ENCODE measurements around the gene SGMS1. TPM values are rescaled to one million over a fixed set of nuclear protein-coding genes. Genes with fewer than 3 reads are reported as not detected.

The SGMS1 gene
- total RNA-seq, 2 donors from 2014 or later, result 67.0 to 68.2 TPM

GRCh38 chr10:50624866-50625501 lies 1.2 kb upstream of the SGMS1 start:
- peak overlapping the region; percentile 80 to 81 for H3K4me3 ChIP-seq
- no peaks in the 10 kb centered on the region for H3K9me3 ChIP-seq
- no peak for TF ChIP-seq POLR2A (IDR thresholded peaks at IDR 0.05)
- TF ChIP-seq POLR2AphosphoS5 (IDR thresholded peaks at IDR 0.05), result peak; percentile 32
- peak; percentile 38 to 76 (median 64) for TF ChIP-seq CTCF (IDR thresholded peaks at IDR 0.05)
- under 1% methylated on average over 22 of the region's 58 CpGs for WGBS
- peaks cover 8% of the 10 kb centered on the region for H3K4me1 ChIP-seq (replicated peaks)
- no peaks in the 10 kb centered on the region for H3K36me3 ChIP-seq
- H3K27me3 ChIP-seq (replicated peaks; ENCODE audit: insufficient read depth), result no peaks in the 10 kb centered on the region
- peak; percentile 74 for DNase-seq (ENCODE audit: low spot score)
- intact Hi-C loops (cut with DNase I), result loop anchor here (2.0 to 5.0 kb wide), 2 partner anchors 63 to 202 kb away; no protein-coding TSS in a partner anchor
- peak overlapping the region; percentile 99 for H3K27ac ChIP-seq

GRCh38 chr10:50624413-50624865 lies 683 bp upstream of the SGMS1 start:
- Histone ChIP-seq H3K27ac (peak overlapping the region; percentile 99), H3K36me3 (no peaks in the 10 kb centered on the region), H3K4me3 (peak overlapping the region; percentile 80 to 81), H3K27me3 (replicated peaks; ENCODE audit: insufficient read depth) (no peaks in the 10 kb centered on the region), H3K9me3 (no peaks in the 10 kb centered on the region), H3K4me1 (replicated peaks) (peaks cover 13% of the 10 kb centered on the region)
- peak; percentile 92 for DNase-seq (ENCODE audit: low spot score)
- 1% methylated on average over 45 of the region's 46 CpGs for WGBS
- TF ChIP-seq CTCF (IDR thresholded peaks at IDR 0.05), result peak in 1 of 4 experiments; percentile 22
- peak; percentile 85 for TF ChIP-seq POLR2AphosphoS5 (IDR thresholded peaks at IDR 0.05)
- TF ChIP-seq POLR2A (IDR thresholded peaks at IDR 0.05), result peak; percentile 53
- intact Hi-C loops (cut with DNase I), result loop anchor here (2.0 to 5.0 kb wide), 2 partner anchors 62 to 202 kb away; no protein-coding TSS in a partner anchor

- TF ChIP-seq POLR2AphosphoS5 (IDR thresholded peaks at IDR 0.05), result no peak
- TF ChIP-seq CTCF (IDR thresholded peaks at IDR 0.05), result no peak
- no peak for TF ChIP-seq POLR2A (IDR thresholded peaks at IDR 0.05)
- WGBS, result under 1% methylated on average over 46 of the region's 88 CpGs
- H3K27ac ChIP-seq, result peak overlapping the region; percentile 99
- intact Hi-C loops (cut with DNase I), result loop anchor here (5.0 kb wide), 1 partner anchor 61 kb away; no protein-coding TSS in a partner anchor
- H3K4me3 ChIP-seq, result peak overlapping the region; percentile 80 to 81
- peak; percentile 46 for DNase-seq (ENCODE audit: low spot score)
- no peaks in the 10 kb centered on the region for H3K36me3 ChIP-seq
- H3K4me1 ChIP-seq (replicated peaks), result peaks cover 16% of the 10 kb centered on the region
- H3K27me3 ChIP-seq (replicated peaks; ENCODE audit: insufficient read depth), result no peaks in the 10 kb centered on the region
- no peaks in the 10 kb centered on the region for H3K9me3 ChIP-seq
Observed at GRCh38 chr10:50622706-50623662, 772 bp downstream of the SGMS1 start.

GRCh38 chr10:50621968-50622705 lies 1.6 kb downstream of the SGMS1 start:
- peaks cover 16% of the 10 kb centered on the region for H3K4me1 ChIP-seq (replicated peaks)
- no peaks in the 10 kb centered on the region for H3K9me3 ChIP-seq
- under 1% methylated on average over 21 of the region's 21 CpGs for WGBS
- H3K36me3 ChIP-seq, result no peaks in the 10 kb centered on the region
- intact Hi-C loops (cut with DNase I), result loop anchor here (5.0 kb wide), 1 partner anchor 60 kb away; no protein-coding TSS in a partner anchor
- DNase-seq (ENCODE audit: low spot score), result peak; percentile 99
- TF ChIP-seq POLR2AphosphoS5 (IDR thresholded peaks at IDR 0.05) (peak; percentile 83), POLR2A (IDR thresholded peaks at IDR 0.05) (peak; percentile 46), CTCF (IDR thresholded peaks at IDR 0.05) (peak in 2 of 4 experiments; percentile 11 to 20)
- H3K27me3 ChIP-seq (replicated peaks; ENCODE audit: insufficient read depth), result no peaks in the 10 kb centered on the region
- peak overlapping the region; percentile 99 for H3K27ac ChIP-seq
- peak overlapping the region; percentile 80 to 81 for H3K4me3 ChIP-seq

Data from prostate gland (tissue), 2 donors.